ENCODE results near the gene CDHR3. TPM values are rescaled to one million over a fixed set of nuclear protein-coding genes. Genes with fewer than 3 reads are reported as not detected.

CDHR3 gene
- total and polyA plus RNA-seq, 4 donors, result 1.0 to 10.5 (median 1.8) TPM

DNA sequence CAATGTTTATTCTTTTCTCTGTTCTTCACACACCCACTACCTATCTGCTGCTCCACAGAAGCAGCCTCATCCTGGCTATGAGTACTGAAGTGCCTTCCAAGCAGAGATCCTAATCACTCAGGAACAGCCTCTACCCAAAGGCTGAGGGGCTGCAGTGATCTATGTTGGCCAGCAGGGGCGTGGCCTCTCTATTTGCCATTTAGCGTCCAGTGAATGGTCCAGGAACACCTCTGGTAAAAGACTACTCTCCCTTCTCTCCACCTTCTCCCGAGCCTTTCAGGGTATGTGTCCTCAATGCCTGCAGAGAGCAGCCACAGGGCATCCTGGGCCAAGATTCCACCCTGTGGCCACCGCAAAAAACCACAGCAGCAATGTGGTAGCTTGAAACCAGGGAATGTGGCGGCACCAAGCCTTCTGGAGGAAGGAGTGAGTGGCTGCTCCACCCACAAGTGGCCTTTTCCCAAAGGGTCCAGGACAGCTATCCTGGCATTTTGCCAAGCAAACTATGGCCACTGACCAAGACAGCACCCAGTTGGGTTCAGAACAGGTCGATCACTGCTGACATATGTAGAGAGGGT lies 78.2 kb downstream of the CDHR3 start:
- peaks cover 0 to 3% (median 1%) of the 10 kb centered on the region in 4 donors for H3K4me1 ChIP-seq (ENCODE audit: control insufficient read depth in 4 of 4, insufficient read depth in 4 of 4, low read length in 3 of 4)
- no peaks in the 10 kb centered on the region for H3K36me3 ChIP-seq (ENCODE audit: control insufficient read depth in 4 of 4, insufficient read depth in 3 of 4, low read depth in 1 of 4, low read length in 3 of 4)
- no peak overlapping the region for H3K9ac ChIP-seq (ENCODE audit: low read depth in 1 of 2, low read length in 2 of 2)
- H3K4me3 ChIP-seq (ENCODE audit: low read depth in 1 of 3, low read length in 3 of 3), result no peak overlapping the region
- H3K9me3 ChIP-seq (ENCODE audit: control insufficient read depth in 4 of 4, low read length in 3 of 4), result no peaks in the 10 kb centered on the region
- DNase-seq (ENCODE audit: low spot score), result peak; percentile 46
- H3K27ac ChIP-seq (ENCODE audit: low read depth in 1 of 2, low read length in 2 of 2), result no peak overlapping the region
- no peaks in the 10 kb centered on the region for H3K27me3 ChIP-seq (ENCODE audit: control insufficient read depth in 4 of 4, insufficient read depth in 4 of 4, low read length in 3 of 4)
- TF ChIP-seq TAF1 (conservative IDR thresholded peaks at IDR 0.05) (no peak), RAD21 (IDR thresholded peaks at IDR 0.05) (peak; percentile 27 to 70)
- TF ChIP-seq, protein P1, sequence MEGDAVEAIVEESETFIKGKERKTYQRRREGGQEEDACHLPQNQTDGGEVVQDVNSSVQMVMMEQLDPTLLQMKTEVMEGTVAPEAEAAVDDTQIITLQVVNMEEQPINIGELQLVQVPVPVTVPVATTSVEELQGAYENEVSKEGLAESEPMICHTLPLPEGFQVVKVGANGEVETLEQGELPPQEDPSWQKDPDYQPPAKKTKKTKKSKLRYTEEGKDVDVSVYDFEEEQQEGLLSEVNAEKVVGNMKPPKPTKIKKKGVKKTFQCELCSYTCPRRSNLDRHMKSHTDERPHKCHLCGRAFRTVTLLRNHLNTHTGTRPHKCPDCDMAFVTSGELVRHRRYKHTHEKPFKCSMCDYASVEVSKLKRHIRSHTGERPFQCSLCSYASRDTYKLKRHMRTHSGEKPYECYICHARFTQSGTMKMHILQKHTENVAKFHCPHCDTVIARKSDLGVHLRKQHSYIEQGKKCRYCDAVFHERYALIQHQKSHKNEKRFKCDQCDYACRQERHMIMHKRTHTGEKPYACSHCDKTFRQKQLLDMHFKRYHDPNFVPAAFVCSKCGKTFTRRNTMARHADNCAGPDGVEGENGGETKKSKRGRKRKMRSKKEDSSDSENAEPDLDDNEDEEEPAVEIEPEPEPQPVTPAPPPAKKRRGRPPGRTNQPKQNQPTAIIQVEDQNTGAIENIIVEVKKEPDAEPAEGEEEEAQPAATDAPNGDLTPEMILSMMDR (IDR thresholded peaks at IDR 0.05; ENCODE audit: low read depth, low read length, missing input control), result peak; percentile 65
- 51% methylated on average over 6 of the region's 6 CpGs for WGBS

DNA sequence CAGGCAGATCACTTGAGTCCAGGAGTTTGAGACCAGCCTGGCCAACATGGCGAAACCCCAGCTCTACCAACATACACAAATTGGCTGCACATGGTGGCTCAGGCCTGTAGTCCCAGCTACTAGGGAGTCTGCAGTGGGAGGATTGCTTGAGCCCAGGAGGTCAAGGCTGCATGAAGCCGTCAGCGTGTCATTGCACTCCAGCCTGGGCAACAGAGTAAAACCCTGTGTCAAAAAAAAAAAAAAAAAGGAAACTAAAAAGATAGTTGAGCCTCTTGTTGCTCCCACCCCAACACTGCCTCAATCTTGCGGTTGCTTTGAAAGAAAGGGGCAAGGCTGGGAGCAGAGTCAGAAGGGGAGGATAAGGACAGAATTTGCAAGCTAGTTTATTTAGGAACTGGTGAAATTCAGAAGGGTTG lies 79.1 kb downstream of the CDHR3 start:
- Histone ChIP-seq H3K4me3 (ENCODE audit: low read depth in 1 of 3, low read length in 3 of 3) (no peak overlapping the region), H3K9ac (ENCODE audit: low read depth in 1 of 2, low read length in 2 of 2) (no peak overlapping the region), H3K27ac (ENCODE audit: low read depth in 1 of 2, low read length in 2 of 2) (no peak overlapping the region), H3K36me3 (ENCODE audit: control insufficient read depth in 4 of 4, insufficient read depth in 3 of 4, low read depth in 1 of 4, low read length in 3 of 4) (no peaks in the 10 kb centered on the region), H3K4me1 (ENCODE audit: control insufficient read depth in 4 of 4, insufficient read depth in 4 of 4, low read length in 3 of 4) (peaks cover 0 to 3% (median 1%) of the 10 kb centered on the region in 4 donors), H3K27me3 (ENCODE audit: control insufficient read depth in 4 of 4, insufficient read depth in 4 of 4, low read length in 3 of 4) (no peaks in the 10 kb centered on the region), H3K9me3 (ENCODE audit: control insufficient read depth in 4 of 4, low read length in 3 of 4) (no peaks in the 10 kb centered on the region)
- WGBS, result 75% methylated on average over 4 of the region's 4 CpGs
- no peak for DNase-seq (ENCODE audit: low spot score)
- TF ChIP-seq RAD21 (IDR thresholded peaks at IDR 0.05) (no peak), HNF4A (conservative IDR thresholded peaks at IDR 0.05) (no peak), HNF4G (IDR thresholded peaks at IDR 0.05) (no peak), YY1 (IDR thresholded peaks at IDR 0.05) (no peak)
- TF ChIP-seq, protein P2, sequence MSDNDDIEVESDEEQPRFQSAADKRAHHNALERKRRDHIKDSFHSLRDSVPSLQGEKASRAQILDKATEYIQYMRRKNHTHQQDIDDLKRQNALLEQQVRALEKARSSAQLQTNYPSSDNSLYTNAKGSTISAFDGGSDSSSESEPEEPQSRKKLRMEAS (IDR thresholded peaks at IDR 0.05), result no peak
- TF ChIP-seq, protein P1 (IDR thresholded peaks at IDR 0.05; ENCODE audit: low read depth, low read length, missing input control), result no peak

DNA sequence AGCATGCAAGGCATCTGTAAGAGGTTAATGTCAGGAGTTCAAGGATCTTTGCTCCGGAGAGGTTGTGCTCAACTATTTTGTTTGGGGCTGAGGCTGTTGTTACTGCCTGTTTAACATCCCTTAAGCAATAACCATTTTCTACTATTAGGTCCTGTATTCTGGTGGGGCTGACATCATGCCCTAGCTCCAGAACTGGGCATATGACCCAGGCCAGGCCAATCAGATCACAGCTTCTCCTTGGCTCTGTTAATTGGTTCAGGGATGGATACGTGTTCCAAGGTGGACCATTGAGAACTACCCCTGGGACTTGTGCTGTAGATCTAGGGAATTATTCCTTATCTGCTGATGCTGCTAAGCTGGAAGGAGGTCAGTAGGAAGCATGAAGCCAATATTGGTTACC lies 82.1 kb downstream of the CDHR3 start:
- H3K36me3 ChIP-seq (ENCODE audit: control insufficient read depth in 4 of 4, insufficient read depth in 3 of 4, low read depth in 1 of 4, low read length in 3 of 4), result no peaks in the 10 kb centered on the region
- no peaks in the 10 kb centered on the region for H3K27me3 ChIP-seq (ENCODE audit: control insufficient read depth in 4 of 4, insufficient read depth in 4 of 4, low read length in 3 of 4)
- no peak overlapping the region for H3K9ac ChIP-seq (ENCODE audit: low read depth in 1 of 2, low read length in 2 of 2)
- no peak overlapping the region for H3K4me3 ChIP-seq (ENCODE audit: low read depth in 1 of 3, low read length in 3 of 3)
- no peak for DNase-seq (ENCODE audit: low spot score)
- WGBS, result 60% methylated on average over 2 of the region's 2 CpGs
- TF ChIP-seq HNF4G (IDR thresholded peaks at IDR 0.05), result no peak
- no peak for TF ChIP-seq FOXA1 (IDR thresholded peaks at IDR 0.05)
- no peak for TF ChIP-seq HNF4A (conservative IDR thresholded peaks at IDR 0.05)
- TF ChIP-seq, protein P1 (IDR thresholded peaks at IDR 0.05; ENCODE audit: low read depth, low read length, missing input control), result no peak
- TF ChIP-seq SP1 (IDR thresholded peaks at IDR 0.05), result no peak
- no peak for TF ChIP-seq GABPA (IDR thresholded peaks at IDR 0.05 in 1 of 2, conservative IDR thresholded peaks at IDR 0.05 in 1 of 2)
- TF ChIP-seq EGR1 (IDR thresholded peaks at IDR 0.05; ENCODE audit: low read depth in 2 of 2), result no peak
- TF ChIP-seq TAF1 (conservative IDR thresholded peaks at IDR 0.05), result no peak
- no peak for TF ChIP-seq RAD21 (IDR thresholded peaks at IDR 0.05)
- no peak for TF ChIP-seq YY1 (IDR thresholded peaks at IDR 0.05)
- TF ChIP-seq, protein P3, sequence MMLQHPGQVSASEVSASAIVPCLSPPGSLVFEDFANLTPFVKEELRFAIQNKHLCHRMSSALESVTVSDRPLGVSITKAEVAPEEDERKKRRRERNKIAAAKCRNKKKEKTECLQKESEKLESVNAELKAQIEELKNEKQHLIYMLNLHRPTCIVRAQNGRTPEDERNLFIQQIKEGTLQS (IDR thresholded peaks at IDR 0.05), result no peak
- TF ChIP-seq, protein P4, sequence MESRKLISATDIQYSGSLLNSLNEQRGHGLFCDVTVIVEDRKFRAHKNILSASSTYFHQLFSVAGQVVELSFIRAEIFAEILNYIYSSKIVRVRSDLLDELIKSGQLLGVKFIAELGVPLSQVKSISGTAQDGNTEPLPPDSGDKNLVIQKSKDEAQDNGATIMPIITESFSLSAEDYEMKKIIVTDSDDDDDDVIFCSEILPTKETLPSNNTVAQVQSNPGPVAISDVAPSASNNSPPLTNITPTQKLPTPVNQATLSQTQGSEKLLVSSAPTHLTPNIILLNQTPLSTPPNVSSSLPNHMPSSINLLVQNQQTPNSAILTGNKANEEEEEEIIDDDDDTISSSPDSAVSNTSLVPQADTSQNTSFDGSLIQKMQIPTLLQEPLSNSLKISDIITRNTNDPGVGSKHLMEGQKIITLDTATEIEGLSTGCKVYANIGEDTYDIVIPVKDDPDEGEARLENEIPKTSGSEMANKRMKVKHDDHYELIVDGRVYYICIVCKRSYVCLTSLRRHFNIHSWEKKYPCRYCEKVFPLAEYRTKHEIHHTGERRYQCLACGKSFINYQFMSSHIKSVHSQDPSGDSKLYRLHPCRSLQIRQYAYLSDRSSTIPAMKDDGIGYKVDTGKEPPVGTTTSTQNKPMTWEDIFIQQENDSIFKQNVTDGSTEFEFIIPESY (IDR thresholded peaks at IDR 0.05), result no peak
- peaks cover 0 to 8% (median 2%) of the 10 kb centered on the region in 4 donors for H3K4me1 ChIP-seq (ENCODE audit: control insufficient read depth in 4 of 4, insufficient read depth in 4 of 4, low read length in 3 of 4)
- H3K27ac ChIP-seq (ENCODE audit: low read depth in 1 of 2, low read length in 2 of 2), result no peak overlapping the region
- H3K9me3 ChIP-seq (ENCODE audit: control insufficient read depth in 4 of 4, low read length in 3 of 4), result no peaks in the 10 kb centered on the region

Data from liver (tissue), 9 donors.